ENCODE measurements around the gene PHF1. TPM values are rescaled to one million over a fixed set of nuclear protein-coding genes. Genes with fewer than 3 reads are reported as not detected.

Gene PHF1
- total and polyA plus RNA-seq, 2 of the 4 experiments (the other 2 are of a cell fraction) = 9.0 to 47.2 TPM

DNA sequence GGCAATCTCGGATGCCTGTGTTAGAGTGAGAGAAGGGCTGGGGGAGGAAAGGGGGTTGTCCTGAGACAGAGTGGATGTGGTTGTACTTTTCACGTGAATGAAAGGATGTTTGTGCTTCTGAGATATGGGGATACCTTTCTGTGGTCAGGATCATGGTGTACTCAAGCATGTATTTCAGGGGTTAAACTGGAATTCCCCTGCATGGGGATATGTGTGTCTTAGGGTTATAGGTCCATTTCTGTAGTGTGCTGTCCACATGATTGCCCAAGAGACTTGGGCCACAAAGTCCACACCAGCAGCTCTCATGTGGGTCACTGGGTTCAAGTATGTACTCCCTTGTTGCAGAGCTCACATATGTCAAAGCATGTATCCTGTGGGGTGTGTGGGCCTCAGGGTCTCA, 19.5 kb downstream of the PHF1 start:
- BruUV-seq (replicated peaks) = no TSS peak
- ChIA-PET POLR2A (ENCODE audit: unreplicated experiment) (no interaction called here), CTCF (no interaction called here)
- H3K9me3 ChIP-seq (ENCODE audit: control insufficient read depth, insufficient read depth, low read length) = no peaks in the 10 kb centered on the region
- H3K36me3 ChIP-seq (ENCODE audit: control insufficient read depth, insufficient read depth, low read length) = peaks cover 11% of the 10 kb centered on the region
- no peak overlapping the region for H4K8ac ChIP-seq (ENCODE audit: low read depth in 2 of 2, low read length in 2 of 2)
- TF ChIP-seq CEBPB (IDR thresholded peaks at IDR 0.05; ENCODE audit: low read depth, low read length) (peak; percentile 36), NFE2L2 (IDR thresholded peaks at IDR 0.05; ENCODE audit: low read depth, low read length) (no peak), MXI1 (IDR thresholded peaks at IDR 0.05; ENCODE audit: borderline replicate concordance, low read depth, low read length) (no peak)
- peaks cover 24 to 90% of the 10 kb centered on the region in 2 experiments for H3K79me1 ChIP-seq (ENCODE audit: low read depth in 1 of 2, low read length in 2 of 2)
- no peak for ATAC-seq (ENCODE audit: low read depth)
- H2BK15ac ChIP-seq (ENCODE audit: low read depth, low read length) = no peak overlapping the region
- DNase-seq = no peak
- H2AK5ac ChIP-seq (ENCODE audit: low read depth, low read length) = no peak overlapping the region; the same call in 1 of the 2 replicates
- intact Hi-C loops (cut with micrococcal nuclease) (no loop called here), in situ Hi-C loops (cut with MboI; ENCODE audit: low sequenced_read_pairs) (no loop called here), dilution Hi-C loops (cut with HindIII; ENCODE audit: low sequenced_read_pairs, unreplicated experiment) (no loop called here)
- H3K18ac ChIP-seq (ENCODE audit: low read depth, low read length) = no peak overlapping the region
- no peak overlapping the region for H3K4me2 ChIP-seq (ENCODE audit: low read depth, low read length)
- no peak overlapping the region for H2AFZ ChIP-seq (replicated peaks; ENCODE audit: low read length, poor library complexity)
- H2AK9ac ChIP-seq (replicated peaks; ENCODE audit: low read depth, low read length, poor library complexity) = no peak overlapping the region
- H2BK20ac ChIP-seq (ENCODE audit: low read depth, low read length) = no peak overlapping the region
- no peak overlapping the region for H3K14ac ChIP-seq (replicated peaks; ENCODE audit: low read depth, low read length)
- no peak overlapping the region for H2BK5ac ChIP-seq (ENCODE audit: low read depth, low read length, poor library complexity, severe bottlenecking)
- no peak overlapping the region for H3K4me3 ChIP-seq (ENCODE audit: insufficient read depth, low read depth, low read length)
- no peak overlapping the region for H3K56ac ChIP-seq (ENCODE audit: extremely low read depth, insufficient read depth, low read length)
- H3K4me1 ChIP-seq (ENCODE audit: control insufficient read depth, insufficient read depth, low read length) = peaks cover 32% of the 10 kb centered on the region
- H4K20me1 ChIP-seq (ENCODE audit: insufficient read depth, low read length) = peaks cover 41% of the 10 kb centered on the region
- H3K27ac ChIP-seq (ENCODE audit: insufficient read depth, low read length) = no peak overlapping the region
- no peaks in the 10 kb centered on the region for H3K27me3 ChIP-seq (ENCODE audit: control insufficient read depth, insufficient read depth, low read length)
- no peak overlapping the region for H4K5ac ChIP-seq (ENCODE audit: low read depth, low read length)
- no CpG with 5 or more reads among the region's 2 CpGs for WGBS, 2 experiments (ENCODE audit: extremely low coverage in 2 of 2, insufficient read length in 1 of 2)
- no peak overlapping the region for H2BK120ac ChIP-seq (ENCODE audit: low read depth, low read length)
- peak overlapping the region; percentile 12; the same call in 1 of the 2 replicates for H3K23ac ChIP-seq (ENCODE audit: low read depth, low read length)
- H3K4ac ChIP-seq (ENCODE audit: low read depth, low read length) = no peak overlapping the region
- no peak overlapping the region for H3K9ac ChIP-seq (ENCODE audit: low read depth, low read length)
- H4K91ac ChIP-seq (ENCODE audit: insufficient read depth, low read depth, low read length) = no peak overlapping the region
- H3K9me1 ChIP-seq (ENCODE audit: insufficient read depth, low read length) = peaks cover 28% of the 10 kb centered on the region
